ENCODE data around the gene TIGD3.

The TIGD3 gene

DNA sequence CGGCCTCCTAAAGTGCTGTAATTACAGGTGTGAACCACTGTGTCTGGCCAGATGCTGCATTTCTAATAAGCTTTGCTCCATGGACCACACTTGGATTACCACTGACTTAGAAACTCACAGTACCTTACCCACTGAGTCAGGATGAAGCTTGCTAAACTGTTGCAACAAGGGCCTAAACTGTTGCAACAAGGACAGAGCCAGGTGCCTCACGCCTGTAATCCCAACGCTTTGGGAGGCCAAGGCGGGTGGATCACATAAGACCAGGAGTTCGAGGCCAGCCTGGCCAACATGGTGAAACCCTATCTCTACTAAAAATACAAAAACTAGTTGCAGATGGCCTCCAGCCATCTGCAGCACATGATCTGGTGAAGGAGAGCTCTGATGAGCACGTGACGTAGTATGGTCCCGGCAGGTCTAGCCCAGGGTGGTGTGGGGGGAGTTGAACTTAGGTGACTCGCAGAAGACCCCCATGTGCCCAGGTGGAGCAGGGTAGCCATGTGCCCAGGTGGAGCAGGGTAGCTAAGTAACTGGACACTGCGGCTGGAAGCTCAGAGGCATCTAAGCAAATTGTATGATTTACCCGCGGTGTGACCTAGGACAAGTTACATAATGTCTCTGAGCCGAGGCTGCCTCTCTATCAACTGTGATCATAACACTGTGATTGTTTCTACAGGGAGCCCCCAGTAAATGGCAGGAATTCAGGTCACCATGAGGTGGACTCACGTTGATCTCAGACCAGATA lies 19.5 kb downstream of the TIGD3 start:
- DNase-seq (ENCODE audit: insufficient read length, low spot score) (no peak), FAIRE-seq (no peak)
- TF ChIP-seq, protein P1, sequence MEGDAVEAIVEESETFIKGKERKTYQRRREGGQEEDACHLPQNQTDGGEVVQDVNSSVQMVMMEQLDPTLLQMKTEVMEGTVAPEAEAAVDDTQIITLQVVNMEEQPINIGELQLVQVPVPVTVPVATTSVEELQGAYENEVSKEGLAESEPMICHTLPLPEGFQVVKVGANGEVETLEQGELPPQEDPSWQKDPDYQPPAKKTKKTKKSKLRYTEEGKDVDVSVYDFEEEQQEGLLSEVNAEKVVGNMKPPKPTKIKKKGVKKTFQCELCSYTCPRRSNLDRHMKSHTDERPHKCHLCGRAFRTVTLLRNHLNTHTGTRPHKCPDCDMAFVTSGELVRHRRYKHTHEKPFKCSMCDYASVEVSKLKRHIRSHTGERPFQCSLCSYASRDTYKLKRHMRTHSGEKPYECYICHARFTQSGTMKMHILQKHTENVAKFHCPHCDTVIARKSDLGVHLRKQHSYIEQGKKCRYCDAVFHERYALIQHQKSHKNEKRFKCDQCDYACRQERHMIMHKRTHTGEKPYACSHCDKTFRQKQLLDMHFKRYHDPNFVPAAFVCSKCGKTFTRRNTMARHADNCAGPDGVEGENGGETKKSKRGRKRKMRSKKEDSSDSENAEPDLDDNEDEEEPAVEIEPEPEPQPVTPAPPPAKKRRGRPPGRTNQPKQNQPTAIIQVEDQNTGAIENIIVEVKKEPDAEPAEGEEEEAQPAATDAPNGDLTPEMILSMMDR (IDR thresholded peaks at IDR 0.05; ENCODE audit: insufficient read depth, missing control alignments) = no peak

GRCh38 chr11:65375012-65375411 lies 20.5 kb downstream of the TIGD3 start:
- FAIRE-seq (no peak), DNase-seq (ENCODE audit: insufficient read length, low spot score) (no peak)
- TF ChIP-seq, protein P1 (IDR thresholded peaks at IDR 0.05; ENCODE audit: insufficient read depth, missing control alignments) = no peak

DNA sequence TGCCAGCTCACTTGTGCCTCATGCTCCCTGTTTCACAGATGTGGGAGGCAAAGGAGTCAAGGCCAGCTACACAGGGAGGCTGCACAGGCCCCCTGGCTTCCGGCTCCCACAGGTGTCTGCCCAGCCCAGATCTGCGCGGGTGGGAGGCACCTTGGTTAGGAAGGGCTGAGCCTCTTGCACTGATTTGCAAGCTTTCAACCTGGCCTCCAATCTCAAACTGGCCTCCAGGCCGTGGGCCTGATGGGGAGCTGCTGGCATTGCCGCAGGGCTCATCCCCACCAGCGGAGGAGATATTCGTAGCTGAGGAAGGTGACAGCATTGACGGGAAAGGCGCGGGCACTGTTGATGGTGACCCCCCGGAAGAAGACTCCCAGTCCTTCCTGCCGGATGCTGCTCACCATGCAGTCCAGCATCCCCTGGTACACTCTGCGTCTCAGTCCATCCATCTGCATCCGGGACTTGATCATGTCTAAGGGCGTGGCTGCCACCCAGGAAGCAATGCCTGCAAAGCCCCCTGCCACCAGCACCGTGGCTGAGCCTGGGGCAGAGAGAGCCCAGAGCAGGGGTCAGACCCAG lies 21.7 kb downstream of the TIGD3 start:
- TF ChIP-seq, protein P1 (IDR thresholded peaks at IDR 0.05; ENCODE audit: insufficient read depth, missing control alignments) = no peak
- FAIRE-seq (no peak), DNase-seq (ENCODE audit: insufficient read length, low spot score) (no peak)

DNA sequence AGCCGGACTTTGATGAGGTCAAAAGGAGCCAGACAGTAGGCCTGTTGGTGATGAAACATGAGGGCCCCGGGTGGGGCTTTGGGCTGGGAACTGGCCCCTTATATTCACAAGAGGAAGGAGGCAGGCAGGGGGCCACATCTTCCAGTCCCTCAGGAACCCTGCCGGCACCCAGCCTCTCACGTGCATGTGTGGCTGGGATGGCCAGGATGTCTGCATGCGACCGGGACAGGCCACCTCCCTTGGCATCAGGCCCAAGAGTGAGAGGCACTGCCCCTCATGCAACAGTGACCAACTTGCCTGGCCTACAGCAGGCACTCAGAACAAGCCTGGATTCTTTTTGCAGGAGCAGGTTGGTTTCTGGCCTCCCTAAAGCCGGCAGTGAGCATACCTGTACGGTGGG lies 22.5 kb downstream of the TIGD3 start:
- TF ChIP-seq, protein P1 (IDR thresholded peaks at IDR 0.05; ENCODE audit: insufficient read depth, missing control alignments) = no peak
- FAIRE-seq = no peak
- DNase-seq (ENCODE audit: insufficient read length, low spot score) = no peak

- TF ChIP-seq, protein P1 (IDR thresholded peaks at IDR 0.05; ENCODE audit: insufficient read depth, missing control alignments) = no peak
- DNase-seq (ENCODE audit: insufficient read length, low spot score) = no peak
Measured at GRCh38 chr11:65377777-65378176, 23.2 kb downstream of the TIGD3 start.

GRCh38 chr11:65378208-65378927 lies 23.8 kb downstream of the TIGD3 start:
- DNase-seq (ENCODE audit: insufficient read length, low spot score) (no peak), FAIRE-seq (no peak)
- TF ChIP-seq, protein P1 (IDR thresholded peaks at IDR 0.05; ENCODE audit: insufficient read depth, missing control alignments) = no peak

More at GRCh38 chr11:65377777-65378176, 23.2 kb downstream of the TIGD3 start:
- no peak for FAIRE-seq

All from D721Med (cell line).